HepG2 (cell line): ENCODE data around the gene RPS19. TPM values are rescaled to one million over a fixed set of nuclear protein-coding genes. Genes with fewer than 3 reads are reported as not detected.

Experiments used
- BCL6 ChIP-seq: IDR thresholded peaks from 2 replicates; pipeline ENCODE4 v1.6.1; 2016; ENCODE audit warnings: missing genetic modification reagents, missing compliant biosample characterization
- JUNB ChIP-seq: sonication (generic); formaldehyde crosslinking; IDR thresholded peaks from 2 replicates; pipeline ENCODE4 v1.8.0; 2022; ENCODE audit warnings: missing genetic modification reagents, mild to moderate bottlenecking, borderline replicate concordance
- TCF7 ChIP-seq: sonication (generic); IDR thresholded peaks from 2 replicates; pipeline ENCODE4 v1.6.1; 2016; ENCODE audit warnings: antibody characterized with exemption, low read depth
- ZFP36 ChIP-seq: fragments of 150-350 bp; IDR thresholded peaks from 2 replicates; pipeline ENCODE4 v1.6.1; 2018; ENCODE audit warnings: borderline replicate concordance, low read length, low read depth; ENCODE audit not compliant: partially characterized antibody
- ZFX ChIP-seq: sonication (generic); formaldehyde crosslinking; IDR thresholded peaks from 2 replicates; pipeline ENCODE4 v1.4.0; 2020; ENCODE audit warnings: mild to moderate bottlenecking, low read depth, missing genetic modification reagents, moderate library complexity
- ZMAT3 ChIP-seq: sonication (generic); formaldehyde crosslinking; conservative IDR thresholded peaks from 2 replicates; pipeline ENCODE4 v1.7.0; 2021; ENCODE audit warnings: missing genetic modification reagents
- ZNF549 ChIP-seq: sonication (generic); formaldehyde crosslinking; IDR thresholded peaks from 2 replicates; pipeline ENCODE4 v1.5.0; 2020; ENCODE audit warnings: missing genetic modification reagents
- ZNF709 ChIP-seq: sonication (generic); formaldehyde crosslinking; IDR thresholded peaks from 2 replicates; pipeline ENCODE4 v1.5.0; 2020; ENCODE audit warnings: mild to moderate bottlenecking, missing genetic modification reagents
- polyA plus RNA-seq, 8 experiments: library from polyadenylated mRNA; depleted of rRNA in 3 of 8; stranded (reverse) in 7 of 8; unstranded in 1 of 8; fragments of >200 nt; fragmentation: Illumina TruSeq in 4 of 8; extraction: Trizol in 4 of 8; gene quantifications; 2 replicates each; pipeline versions ENCODE4 v1.2.1 to v1.2.3, GENCODE V29; 2011 to 2016; ENCODE audit warnings: low read depth in 4 of 8, missing spikeins in 1 of 8, mixed read lengths in 1 of 8; ENCODE audit not compliant: insufficient read depth in 1 of 8
- total RNA-seq, 5 experiments: library from RNA; depleted of rRNA; stranded (reverse); fragments of >200 nt; fragmentation: Illumina TruSeq; extraction: Trizol; gene quantifications; 2 replicates each; pipeline ENCODE4 v1.2.3, GENCODE V29; 2016; ENCODE audit warnings: low read depth in 1 of 5
- TF ChIP-seq, protein P1 (sequence below): sonication (generic); formaldehyde crosslinking; IDR thresholded peaks from 2 replicates; pipeline ENCODE4 v1.4.0; 2020; ENCODE audit warnings: missing genetic modification reagents, borderline replicate concordance
- TF ChIP-seq, protein P2 (sequence below): IDR thresholded peaks from 2 replicates; pipeline ENCODE4 v1.6.1; 2016; ENCODE audit warnings: mild to moderate bottlenecking
- TF ChIP-seq, protein P3 (sequence below): sonication (generic); formaldehyde crosslinking; IDR thresholded peaks from 2 replicates; pipeline ENCODE4 v1.5.1; 2020; ENCODE audit warnings: mild to moderate bottlenecking, missing genetic modification reagents
- TF ChIP-seq, protein P4 (sequence below): sonication (generic); formaldehyde crosslinking; IDR thresholded peaks from 2 replicates; pipeline ENCODE4 v1.5.0; 2020; ENCODE audit warnings: missing genetic modification reagents, mild to moderate bottlenecking, borderline replicate concordance
- TF ChIP-seq, protein P5 (sequence below): sonication (generic); formaldehyde crosslinking; IDR thresholded peaks from 2 replicates; pipeline ENCODE4 v1.8.1; 2023; ENCODE audit warnings: missing genetic modification reagents, mild to moderate bottlenecking, borderline replicate concordance
- TF ChIP-seq, protein P6 (sequence below): sonication (generic); formaldehyde crosslinking; IDR thresholded peaks from 2 replicates; pipeline ENCODE4 v1.8.1; 2022; ENCODE audit warnings: mild to moderate bottlenecking, missing genetic modification reagents

The RPS19 gene
- total and polyA plus RNA-seq, 2 of the 13 experiments (the other 11 are each of a cell fraction or from before 2014, with no cell fraction given) = 1,983 to 4,758 TPM

DNA sequence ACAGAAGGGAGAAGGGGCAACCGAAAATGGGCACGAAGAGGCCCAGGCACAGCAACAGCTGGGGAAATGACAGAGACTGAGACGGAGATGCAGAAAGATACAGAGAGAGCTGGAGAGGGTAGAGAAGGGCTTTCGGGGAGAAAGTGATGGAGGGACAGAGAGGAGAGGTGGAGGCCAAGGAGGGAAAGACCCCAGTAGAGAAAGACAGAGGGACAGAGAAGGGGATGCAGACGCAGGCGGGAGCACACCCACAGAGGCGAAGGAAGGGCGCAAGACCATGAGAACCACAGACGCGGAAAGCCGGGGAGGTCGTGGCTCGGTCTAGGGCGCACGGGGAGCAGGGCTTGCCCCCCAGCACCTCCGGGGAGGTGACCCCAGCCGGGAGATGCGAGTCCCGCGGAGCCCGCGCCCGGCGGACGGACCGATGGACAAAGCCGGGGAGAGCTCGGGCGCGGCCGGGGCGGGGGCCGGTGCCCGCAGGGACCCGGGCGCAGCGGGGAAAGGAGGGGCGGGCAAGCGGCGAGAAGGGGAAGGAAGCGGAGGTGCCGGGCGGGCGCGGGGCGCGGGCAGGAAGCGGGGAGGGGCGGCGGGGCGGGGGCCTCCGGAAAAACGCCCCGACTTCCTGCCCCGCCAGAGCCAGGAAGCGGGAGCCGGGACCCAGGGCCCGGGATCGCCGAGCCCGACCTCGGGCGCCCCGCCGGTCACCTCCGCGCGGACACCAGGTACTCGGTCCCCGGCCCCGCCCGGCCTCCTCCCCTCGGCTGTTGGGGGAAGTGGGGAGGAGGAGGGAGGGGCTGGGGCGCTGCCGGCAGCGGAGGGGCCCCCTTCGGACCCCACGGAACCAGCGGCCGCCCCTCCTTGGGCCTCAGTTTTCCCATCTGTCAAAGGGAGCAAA, 22.8 kb downstream of the RPS19 start, which contains the start of gene ARHGEF1 (continued):
- TF ChIP-seq, protein P1, sequence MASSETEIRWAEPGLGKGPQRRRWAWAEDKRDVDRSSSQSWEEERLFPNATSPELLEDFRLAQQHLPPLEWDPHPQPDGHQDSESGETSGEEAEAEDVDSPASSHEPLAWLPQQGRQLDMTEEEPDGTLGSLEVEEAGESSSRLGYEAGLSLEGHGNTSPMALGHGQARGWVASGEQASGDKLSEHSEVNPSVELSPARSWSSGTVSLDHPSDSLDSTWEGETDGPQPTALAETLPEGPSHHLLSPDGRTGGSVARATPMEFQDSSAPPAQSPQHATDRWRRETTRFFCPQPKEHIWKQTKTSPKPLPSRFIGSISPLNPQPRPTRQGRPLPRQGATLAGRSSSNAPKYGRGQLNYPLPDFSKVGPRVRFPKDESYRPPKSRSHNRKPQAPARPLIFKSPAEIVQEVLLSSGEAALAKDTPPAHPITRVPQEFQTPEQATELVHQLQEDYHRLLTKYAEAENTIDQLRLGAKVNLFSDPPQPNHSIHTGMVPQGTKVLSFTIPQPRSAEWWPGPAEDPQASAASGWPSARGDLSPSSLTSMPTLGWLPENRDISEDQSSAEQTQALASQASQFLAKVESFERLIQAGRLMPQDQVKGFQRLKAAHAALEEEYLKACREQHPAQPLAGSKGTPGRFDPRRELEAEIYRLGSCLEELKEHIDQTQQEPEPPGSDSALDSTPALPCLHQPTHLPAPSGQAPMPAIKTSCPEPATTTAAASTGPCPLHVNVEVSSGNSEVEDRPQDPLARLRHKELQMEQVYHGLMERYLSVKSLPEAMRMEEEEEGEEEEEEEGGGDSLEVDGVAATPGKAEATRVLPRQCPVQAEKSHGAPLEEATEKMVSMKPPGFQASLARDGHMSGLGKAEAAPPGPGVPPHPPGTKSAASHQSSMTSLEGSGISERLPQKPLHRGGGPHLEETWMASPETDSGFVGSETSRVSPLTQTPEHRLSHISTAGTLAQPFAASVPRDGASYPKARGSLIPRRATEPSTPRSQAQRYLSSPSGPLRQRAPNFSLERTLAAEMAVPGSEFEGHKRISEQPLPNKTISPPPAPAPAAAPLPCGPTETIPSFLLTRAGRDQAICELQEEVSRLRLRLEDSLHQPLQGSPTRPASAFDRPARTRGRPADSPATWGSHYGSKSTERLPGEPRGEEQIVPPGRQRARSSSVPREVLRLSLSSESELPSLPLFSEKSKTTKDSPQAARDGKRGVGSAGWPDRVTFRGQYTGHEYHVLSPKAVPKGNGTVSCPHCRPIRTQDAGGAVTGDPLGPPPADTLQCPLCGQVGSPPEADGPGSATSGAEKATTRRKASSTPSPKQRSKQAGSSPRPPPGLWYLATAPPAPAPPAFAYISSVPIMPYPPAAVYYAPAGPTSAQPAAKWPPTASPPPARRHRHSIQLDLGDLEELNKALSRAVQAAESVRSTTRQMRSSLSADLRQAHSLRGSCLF (CRISPR knock-in tag) = no peak
- TF ChIP-seq, protein P2, sequence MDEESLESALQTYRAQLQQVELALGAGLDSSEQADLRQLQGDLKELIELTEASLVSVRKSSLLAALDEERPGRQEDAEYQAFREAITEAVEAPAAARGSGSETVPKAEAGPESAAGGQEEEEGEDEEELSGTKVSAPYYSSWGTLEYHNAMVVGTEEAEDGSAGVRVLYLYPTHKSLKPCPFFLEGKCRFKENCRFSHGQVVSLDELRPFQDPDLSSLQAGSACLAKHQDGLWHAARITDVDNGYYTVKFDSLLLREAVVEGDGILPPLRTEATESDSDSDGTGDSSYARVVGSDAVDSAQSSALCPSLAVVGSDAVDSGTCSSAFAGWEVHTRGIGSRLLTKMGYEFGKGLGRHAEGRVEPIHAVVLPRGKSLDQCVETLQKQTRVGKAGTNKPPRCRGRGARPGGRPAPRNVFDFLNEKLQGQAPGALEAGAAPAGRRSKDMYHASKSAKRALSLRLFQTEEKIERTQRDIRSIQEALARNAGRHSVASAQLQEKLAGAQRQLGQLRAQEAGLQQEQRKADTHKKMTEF = no peak
- TF ChIP-seq, protein P3, sequence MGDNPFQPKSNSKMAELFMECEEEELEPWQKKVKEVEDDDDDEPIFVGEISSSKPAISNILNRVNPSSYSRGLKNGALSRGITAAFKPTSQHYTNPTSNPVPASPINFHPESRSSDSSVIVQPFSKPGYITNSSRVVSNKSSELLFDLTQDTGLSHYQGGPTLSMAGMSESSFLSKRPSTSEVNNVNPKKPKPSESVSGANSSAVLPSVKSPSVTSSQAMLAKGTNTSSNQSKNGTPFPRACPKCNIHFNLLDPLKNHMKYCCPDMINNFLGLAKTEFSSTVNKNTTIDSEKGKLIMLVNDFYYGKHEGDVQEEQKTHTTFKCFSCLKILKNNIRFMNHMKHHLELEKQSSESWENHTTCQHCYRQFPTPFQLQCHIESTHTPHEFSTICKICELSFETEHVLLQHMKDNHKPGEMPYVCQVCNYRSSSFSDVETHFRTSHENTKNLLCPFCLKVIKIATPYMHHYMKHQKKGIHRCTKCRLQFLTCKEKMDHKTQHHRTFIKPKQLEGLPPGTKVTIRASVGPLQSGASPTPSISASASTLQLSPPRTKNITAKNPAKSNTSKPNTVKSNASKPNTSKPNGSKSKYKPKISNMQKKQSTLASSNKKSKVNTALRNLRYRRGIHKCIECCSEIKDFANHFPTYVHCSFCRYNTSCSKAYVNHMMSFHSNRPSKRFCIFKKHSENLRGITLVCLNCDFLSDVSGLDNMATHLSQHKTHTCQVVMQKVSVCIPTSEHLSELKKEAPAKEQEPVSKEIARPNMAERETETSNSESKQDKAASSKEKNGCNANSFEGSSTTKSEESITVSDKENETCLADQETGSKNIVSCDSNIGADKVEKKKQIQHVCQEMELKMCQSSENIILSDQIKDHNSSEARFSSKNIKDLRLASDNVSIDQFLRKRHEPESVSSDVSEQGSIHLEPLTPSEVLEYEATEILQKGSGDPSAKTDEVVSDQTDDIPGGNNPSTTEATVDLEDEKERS (CRISPR knock-in tag) = no peak
- TF ChIP-seq TCF7 = no peak
- TF ChIP-seq, protein P4, sequence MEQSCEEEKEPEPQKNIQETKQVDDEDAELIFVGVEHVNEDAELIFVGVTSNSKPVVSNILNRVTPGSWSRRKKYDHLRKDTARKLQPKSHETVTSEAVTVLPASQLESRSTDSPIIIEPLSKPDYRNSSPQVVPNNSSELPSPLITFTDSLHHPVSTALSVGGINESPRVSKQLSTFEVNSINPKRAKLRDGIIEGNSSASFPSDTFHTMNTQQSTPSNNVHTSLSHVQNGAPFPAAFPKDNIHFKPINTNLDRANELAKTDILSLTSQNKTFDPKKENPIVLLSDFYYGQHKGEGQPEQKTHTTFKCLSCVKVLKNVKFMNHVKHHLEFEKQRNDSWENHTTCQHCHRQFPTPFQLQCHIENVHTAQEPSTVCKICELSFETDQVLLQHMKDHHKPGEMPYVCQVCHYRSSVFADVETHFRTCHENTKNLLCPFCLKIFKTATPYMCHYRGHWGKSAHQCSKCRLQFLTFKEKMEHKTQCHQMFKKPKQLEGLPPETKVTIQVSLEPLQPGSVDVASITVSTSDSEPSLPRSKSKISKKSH (CRISPR knock-in tag) = no peak
- TF ChIP-seq JUNB = no peak
- no peak for TF ChIP-seq ZFP36
- TF ChIP-seq ZFX (CRISPR knock-in tag) = peak; percentile 5; the same call in 1 of the 2 replicates
- no peak for TF ChIP-seq BCL6 (CRISPR knock-in tag)
- TF ChIP-seq, protein P5, sequence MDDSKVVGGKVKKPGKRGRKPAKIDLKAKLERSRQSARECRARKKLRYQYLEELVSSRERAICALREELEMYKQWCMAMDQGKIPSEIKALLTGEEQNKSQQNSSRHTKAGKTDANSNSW = no peak
- TF ChIP-seq ZNF549 = no peak
- TF ChIP-seq, protein P6, sequence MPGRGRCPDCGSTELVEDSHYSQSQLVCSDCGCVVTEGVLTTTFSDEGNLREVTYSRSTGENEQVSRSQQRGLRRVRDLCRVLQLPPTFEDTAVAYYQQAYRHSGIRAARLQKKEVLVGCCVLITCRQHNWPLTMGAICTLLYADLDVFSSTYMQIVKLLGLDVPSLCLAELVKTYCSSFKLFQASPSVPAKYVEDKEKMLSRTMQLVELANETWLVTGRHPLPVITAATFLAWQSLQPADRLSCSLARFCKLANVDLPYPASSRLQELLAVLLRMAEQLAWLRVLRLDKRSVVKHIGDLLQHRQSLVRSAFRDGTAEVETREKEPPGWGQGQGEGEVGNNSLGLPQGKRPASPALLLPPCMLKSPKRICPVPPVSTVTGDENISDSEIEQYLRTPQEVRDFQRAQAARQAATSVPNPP (CRISPR knock-in tag) = no peak
- peak; percentile 36 for TF ChIP-seq ZNF709 (CRISPR knock-in tag)
- TF ChIP-seq ZMAT3 (CRISPR knock-in tag) = no peak; the same call in 1 of the 2 replicates
